Fibroblast of skin of right quadriceps (primary cell): ENCODE measurements around the gene RAP1GDS1.
"Not testable (repeated sequence)": the region's sequence is repeated elsewhere in the genome, so short reads cannot be mapped to it uniquely, and the experiment has no call there.

Source experiments
- DNase-seq: peaks from one replicate; pipeline ENCODE4 v3.0.0-alpha.2; 2013

The RAP1GDS1 gene

DNA sequence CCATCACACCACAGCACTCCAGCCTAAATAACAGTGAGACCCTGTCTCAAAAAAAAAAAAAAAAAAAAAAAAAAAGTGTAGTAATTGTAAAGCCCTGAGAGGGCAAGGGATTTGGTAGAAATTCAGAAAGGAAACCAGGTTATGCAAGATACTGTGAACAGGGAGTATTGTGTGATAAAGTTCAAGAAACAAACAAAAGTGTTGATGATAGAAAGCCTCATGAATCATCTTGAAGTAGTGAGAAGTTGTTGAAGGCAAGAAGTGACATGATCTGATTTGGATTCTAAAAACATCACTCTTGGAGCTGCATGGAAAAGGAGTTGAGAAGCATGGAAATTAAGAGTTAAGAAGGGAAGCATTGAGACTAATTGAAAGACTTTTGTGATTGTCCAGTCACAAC is 102.2 kb downstream of the RAP1GDS1 start:
- no peak for DNase-seq

DNA sequence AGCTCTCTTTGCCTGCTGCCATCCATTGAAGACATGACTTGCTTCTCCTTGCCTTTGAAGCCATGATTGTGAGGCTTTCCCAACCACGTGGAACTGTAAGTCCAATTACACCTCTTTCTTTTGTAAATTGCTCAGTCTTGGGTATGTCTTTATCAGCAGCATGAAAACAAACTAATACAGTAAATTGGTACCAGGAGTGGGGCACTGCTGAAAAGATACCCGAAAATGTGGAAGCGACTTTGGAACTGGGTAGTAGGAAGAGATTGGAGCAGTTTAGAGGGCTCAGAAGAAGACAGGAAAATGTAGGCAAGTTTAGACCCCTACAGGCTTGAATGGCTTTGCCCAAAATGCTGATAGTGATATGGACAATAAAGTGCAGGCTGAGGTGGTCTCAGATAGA is 105.1 kb downstream of the RAP1GDS1 start:
- DNase-seq: not testable (repeated sequence)

DNA sequence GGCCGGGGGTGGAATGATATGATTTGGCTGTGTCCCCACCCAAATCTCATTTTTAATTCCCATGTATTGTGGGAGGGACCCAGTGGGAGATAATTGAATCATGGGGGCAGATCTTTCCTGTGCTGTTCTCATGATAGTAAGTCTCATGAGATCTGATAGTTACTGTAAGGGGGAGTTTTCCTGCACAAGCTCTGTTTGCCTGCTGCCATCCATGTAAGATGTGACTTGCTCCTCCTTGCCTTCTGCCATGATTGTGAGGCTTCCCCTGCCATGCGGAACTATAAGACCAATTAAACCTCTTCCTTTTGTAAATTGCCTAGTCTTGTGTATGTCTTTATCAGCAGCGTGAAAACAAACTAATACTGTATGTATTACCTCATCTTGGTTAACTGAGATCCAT is 106.8 kb downstream of the RAP1GDS1 start:
- DNase-seq: not testable (repeated sequence)

GRCh38 chr4:98369322-98369721 is 108.1 kb downstream of the RAP1GDS1 start:
- DNase-seq: no peak

DNA sequence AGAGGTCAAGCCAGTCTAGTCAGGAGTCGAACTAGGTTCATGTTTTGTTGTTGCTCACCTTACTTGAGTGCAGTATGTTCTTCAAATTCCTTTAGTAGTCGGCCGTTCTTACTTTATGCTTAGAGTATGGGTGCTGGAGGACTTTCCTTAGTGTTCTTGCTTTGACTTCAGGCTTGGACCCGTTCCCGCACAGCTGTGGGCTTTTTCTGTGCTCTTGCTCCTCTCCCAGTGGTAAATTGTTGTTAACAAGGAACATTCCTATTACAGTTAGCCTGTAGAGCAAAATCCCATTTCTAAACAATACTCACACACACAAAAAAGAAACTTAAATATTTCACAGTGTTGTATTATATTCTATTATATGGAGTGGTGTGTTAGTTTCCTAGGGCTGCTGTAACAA is 113.5 kb downstream of the RAP1GDS1 start:
- DNase-seq: no peak

- DNase-seq: peak; percentile 33
Measured at GRCh38 chr4:98377559-98377958, 116.4 kb downstream of the RAP1GDS1 start.

GRCh38 chr4:98381306-98381705 is 120.1 kb downstream of the RAP1GDS1 start:
- DNase-seq: no peak

DNA sequence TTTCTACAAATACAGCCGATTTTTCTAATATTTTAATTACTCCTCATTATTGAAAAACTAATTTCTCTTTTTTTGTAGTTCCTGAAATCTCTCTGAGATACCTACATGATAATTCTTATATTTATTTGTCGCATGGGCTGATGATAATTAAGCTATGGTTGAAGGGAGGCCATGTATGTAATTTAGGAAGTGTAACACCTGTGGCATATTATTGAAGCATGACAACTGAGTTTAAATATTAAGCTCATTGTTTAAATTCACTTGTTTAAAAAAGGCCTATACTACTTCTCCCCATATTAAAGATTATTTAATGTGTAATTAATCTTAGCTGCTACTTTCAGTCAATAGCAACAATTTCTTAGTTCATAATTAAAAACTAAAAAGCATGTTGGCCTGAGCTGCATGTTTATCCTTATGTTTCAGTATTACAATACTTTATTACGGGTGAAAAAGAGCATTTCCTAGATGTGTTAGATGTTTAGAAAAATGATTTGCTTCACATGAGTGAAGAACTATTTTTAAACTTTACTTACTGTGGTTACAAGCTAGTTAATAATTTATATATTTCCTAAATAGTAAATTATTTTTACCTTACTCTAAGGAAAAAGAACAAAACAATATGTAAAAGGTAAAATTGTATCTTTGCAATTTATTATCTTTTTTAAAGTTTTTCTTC is 122.4 kb downstream of the RAP1GDS1 start:
- no peak for DNase-seq

GRCh38 chr4:98385831-98386230 is 124.6 kb downstream of the RAP1GDS1 start:
- no peak for DNase-seq

DNA sequence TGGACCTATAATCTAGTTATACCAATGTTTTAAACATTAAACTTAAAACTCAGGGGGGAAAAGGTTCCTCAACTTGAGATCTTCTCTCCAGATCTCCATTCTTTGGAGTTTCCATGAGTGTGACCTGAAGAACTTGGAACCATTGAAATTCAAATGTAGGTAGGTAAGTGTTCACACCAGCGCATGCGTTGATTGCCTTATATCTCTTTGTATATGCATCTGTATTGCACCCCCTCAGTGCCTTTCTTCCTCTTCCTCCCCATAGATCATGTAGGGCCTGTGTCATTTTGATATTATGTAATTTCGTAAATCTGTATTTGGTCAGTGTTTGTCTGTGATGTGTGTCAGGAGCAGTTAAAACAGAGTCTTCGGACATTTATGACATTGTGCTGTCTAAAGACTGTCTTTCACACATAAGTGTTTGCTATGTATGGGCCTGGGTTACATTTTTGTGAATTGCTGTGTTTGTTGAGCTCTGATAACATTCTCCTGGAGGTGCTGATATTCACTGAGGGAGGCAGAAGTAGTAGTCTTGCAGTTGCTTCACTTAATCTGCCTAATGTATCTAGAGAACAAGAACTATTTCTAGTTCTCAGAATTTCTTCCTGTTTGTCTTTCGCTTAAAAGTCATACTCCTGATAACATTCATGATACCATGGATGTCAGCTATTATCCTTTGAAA is 126.3 kb downstream of the RAP1GDS1 start:
- no peak for DNase-seq

DNA sequence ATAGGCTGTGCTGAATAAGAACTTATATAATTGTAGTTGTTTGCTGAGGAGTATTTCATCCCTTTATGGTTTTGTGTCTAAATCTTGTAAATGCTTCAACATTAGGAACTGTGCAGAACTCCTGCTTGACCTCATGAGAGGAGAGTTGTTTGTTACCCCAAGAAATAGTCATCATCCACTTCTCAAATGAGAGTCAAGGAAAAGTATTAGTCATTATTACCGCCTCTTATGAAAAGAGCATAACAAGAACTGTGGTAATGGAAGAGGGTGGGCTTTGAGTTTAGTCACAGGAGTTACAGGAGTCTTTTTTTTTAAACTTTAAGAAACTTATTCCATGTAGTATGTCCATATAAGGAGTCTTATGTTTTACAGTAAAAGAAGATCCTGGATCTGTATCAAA is 132.9 kb downstream of the RAP1GDS1 start:
- peak; percentile 11 for DNase-seq

GRCh38 chr4:98399915-98400314 is 138.7 kb downstream of the RAP1GDS1 start:
- DNase-seq: no peak

DNA sequence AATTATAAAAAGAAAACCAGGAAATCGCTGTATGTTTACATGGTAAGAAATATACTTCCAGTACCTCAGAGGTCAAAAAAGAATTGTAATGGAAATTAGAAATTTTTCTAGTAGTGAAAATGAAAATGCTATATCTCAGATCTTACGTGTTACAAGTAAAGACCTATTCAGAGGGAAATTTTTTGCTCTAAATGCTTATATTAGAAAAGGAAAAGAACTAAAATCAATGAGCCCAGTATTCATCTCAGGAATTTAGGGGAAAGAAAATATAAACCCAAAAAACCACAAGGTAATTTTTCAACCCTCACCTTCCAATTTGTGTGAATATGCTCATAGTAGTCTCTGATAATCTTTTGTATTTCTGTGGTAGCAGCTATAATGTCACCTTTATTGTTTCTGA is 145.6 kb downstream of the RAP1GDS1 start:
- DNase-seq: no peak

- DNase-seq: no peak
Measured at GRCh38 chr4:98411731-98412130, 150.5 kb downstream of the RAP1GDS1 start.

DNA sequence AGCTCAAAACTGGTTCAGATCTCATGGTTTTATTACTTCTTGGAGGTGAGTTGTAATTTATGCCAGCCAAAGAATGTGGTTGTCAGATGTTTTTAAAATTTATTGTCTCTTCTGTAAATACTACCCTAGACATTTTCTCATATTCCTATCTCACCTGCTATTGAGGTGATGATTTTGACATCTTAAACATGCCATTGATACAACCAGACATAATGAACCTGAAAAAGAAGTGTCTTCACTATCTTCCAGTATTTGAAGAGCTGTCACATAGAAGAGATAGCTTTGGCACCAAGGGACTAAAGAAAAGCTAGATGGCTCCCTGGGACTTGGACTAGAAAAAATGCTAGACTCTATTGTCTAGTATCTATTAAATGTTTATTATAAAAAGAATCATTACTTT is 155.7 kb downstream of the RAP1GDS1 start:
- no peak for DNase-seq

DNA sequence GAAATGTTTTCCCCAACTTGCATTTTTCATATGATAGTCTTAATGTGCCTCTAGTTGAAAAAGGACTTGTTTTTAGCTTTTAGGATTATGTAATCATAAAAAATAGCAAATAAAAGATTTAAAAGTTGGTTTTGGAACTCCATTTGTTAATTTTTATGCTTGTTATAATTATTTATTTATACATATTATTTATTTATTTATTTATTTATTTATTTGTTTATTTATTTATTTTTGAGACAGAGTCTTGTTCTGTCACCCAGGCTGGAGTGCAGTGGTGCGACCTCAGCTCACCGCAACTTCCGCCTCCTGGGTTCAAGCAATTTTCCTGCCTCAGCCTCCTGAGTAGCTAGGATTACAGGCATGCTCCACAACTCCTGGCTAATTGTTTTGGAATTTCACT is 159.0 kb downstream of the RAP1GDS1 start:
- not testable (repeated sequence) for DNase-seq

GRCh38 chr4:98421111-98421510 is 159.9 kb downstream of the RAP1GDS1 start:
- DNase-seq: peak; percentile 80

DNA sequence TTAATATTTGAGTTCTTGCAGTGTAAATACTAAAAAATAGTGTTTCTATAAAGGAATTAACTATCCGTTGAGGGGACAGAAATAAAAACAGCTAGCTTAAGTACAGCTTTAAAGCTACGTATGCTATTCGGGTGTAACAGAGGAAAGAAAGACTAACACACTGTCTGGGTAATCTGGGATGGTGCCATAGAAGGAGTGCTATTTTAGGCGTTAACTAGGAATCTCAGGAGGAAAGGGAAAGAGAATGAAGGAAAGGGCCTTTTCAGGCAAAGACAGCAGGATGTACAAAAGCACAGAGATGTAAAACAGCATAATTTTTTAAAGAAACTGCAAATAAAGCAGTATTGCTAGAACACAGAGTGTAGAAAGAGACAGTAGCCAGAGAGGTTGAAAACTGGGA is 161.8 kb downstream of the RAP1GDS1 start:
- DNase-seq: no peak

DNA sequence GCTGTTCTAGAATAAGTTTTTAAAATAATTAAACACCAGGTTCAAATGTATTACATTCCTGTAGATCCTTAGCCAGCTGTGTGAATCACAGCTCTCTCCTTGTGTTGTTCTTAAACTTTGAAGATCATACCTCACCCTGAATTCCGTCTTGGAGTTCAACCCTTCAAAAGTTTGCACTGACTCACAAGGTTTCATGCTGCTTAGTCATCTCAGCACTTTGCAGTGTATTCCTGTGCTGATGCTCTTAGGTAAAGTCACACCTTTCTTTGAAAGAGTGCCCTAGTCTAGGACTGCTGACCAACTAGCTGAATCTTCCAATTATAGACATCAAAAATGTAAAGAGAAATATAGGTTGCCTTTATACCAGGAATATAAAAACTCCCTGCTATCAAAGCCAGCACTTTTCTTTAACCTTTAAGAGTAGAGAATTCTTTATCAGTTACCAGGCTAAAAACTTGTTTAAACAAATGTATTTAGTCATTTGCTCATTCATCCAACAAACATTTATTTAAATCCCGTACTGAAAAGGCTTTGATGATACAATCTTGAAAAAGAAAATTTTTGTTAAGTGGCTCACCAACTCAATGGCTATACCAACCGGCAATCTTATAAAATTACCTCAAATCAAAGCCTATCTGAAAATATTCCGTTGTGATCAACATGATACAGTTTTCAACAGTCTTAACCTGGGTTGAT is 169.7 kb downstream of the RAP1GDS1 start:
- DNase-seq: peak; percentile 79

DNA sequence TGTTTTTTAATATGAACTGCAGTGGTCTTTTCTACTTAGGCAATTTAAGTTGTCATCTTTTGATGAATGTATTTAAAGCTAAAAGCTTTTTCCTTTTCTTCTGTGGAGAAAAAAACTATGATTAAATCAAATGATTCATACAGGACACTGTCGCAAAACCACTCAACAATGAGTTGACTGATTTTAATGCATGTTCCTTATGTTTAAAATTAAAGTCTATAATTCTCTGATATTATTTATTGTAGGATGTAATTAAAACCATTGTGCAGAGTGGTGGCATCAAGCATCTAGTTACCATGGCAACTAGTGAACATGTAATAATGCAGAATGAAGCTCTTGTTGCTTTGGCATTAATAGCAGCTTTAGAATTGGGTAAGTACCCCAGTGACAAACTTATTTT is 172.5 kb downstream of the RAP1GDS1 start:
- peak; percentile 13 for DNase-seq

DNA sequence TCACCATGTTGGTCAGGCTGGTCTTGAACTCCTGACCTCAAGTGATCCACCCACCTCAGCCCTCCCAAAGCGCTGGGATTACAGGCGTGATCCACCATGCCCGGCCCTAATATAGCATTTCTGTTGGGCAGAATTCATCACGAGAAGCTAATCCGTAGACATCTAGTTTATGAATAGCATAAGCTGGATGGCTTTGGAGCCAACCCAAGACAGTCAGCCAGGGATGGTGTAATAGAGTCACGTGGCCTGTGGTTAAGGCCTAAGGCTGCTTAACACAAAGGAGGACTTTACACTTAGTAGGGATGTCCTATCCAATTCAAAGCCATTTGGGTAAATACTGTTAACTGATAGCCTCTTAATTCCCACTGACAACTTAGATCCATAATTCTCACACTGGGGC is 173.6 kb downstream of the RAP1GDS1 start:
- no peak for DNase-seq

DNA sequence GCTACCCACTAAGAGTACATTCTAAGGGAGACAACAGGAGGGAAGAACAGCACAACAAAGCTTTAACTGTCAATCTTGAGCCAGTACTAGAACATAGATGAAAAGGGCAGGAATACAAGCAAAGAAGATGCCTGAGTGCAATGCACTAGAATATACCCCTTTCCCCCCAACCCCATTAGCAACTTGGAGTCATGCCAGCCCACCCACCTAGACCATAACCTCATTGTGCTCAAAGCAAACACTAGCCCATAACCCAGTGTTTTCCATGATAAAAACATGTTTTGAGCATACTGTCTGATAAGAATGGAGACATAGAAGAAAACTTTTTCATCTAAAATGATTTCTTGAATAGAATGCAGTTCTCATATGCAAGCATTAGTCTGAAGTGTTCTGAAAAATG is 183.2 kb downstream of the RAP1GDS1 start:
- DNase-seq: no peak

GRCh38 chr4:98446499-98447375 is 185.6 kb downstream of the RAP1GDS1 start:
- peak; percentile 27 for DNase-seq
